Measurements from ENCODE around the gene MAP2K6.

The MAP2K6 gene

GRCh38 chr17:69574257-69575197, 160.0 kb downstream of the MAP2K6 start:
- Histone ChIP-seq H3K9me3 (ENCODE audit: insufficient read depth, low read depth, low read length) (no peaks in the 10 kb centered on the region), H3K4me3 (ENCODE audit: low read length) (no peak overlapping the region), H3K27me3 (ENCODE audit: insufficient read depth, low read length) (no peaks in the 10 kb centered on the region), H3K4me1 (ENCODE audit: insufficient read depth, low read length) (peaks cover 10% of the 10 kb centered on the region; the same call in 1 of the 2 replicates), H3K27ac (ENCODE audit: low read length) (no peak overlapping the region), H3K36me3 (ENCODE audit: insufficient read depth, low read depth, low read length) (no peaks in the 10 kb centered on the region), H3K9ac (ENCODE audit: low read depth, low read length) (peak overlapping the region; percentile 9; the same call in 1 of the 2 replicates)

GRCh38 chr17:69575346-69575761, 160.9 kb downstream of the MAP2K6 start:
- no peak overlapping the region for H3K4me3 ChIP-seq (ENCODE audit: low read length)

GRCh38 chr17:69577098-69577497, 162.6 kb downstream of the MAP2K6 start:
- Histone ChIP-seq H3K27ac (ENCODE audit: low read length) (no peak overlapping the region), H3K4me3 (ENCODE audit: low read length) (no peak overlapping the region), H3K36me3 (ENCODE audit: insufficient read depth, low read depth, low read length) (no peaks in the 10 kb centered on the region), H3K9ac (ENCODE audit: low read depth, low read length) (no peak overlapping the region), H3K27me3 (ENCODE audit: insufficient read depth, low read length) (no peaks in the 10 kb centered on the region), H3K9me3 (ENCODE audit: insufficient read depth, low read depth, low read length) (no peaks in the 10 kb centered on the region), H3K4me1 (ENCODE audit: insufficient read depth, low read length) (peaks cover 10% of the 10 kb centered on the region; the same call in 1 of the 2 replicates)

More at GRCh38 chr17:69575346-69575761, 160.9 kb downstream of the MAP2K6 start:
- Histone ChIP-seq H3K36me3 (ENCODE audit: insufficient read depth, low read depth, low read length) (no peaks in the 10 kb centered on the region), H3K27ac (ENCODE audit: low read length) (no peak overlapping the region), H3K9me3 (ENCODE audit: insufficient read depth, low read depth, low read length) (no peaks in the 10 kb centered on the region), H3K4me1 (ENCODE audit: insufficient read depth, low read length) (peaks cover 10% of the 10 kb centered on the region; the same call in 1 of the 2 replicates), H3K9ac (ENCODE audit: low read depth, low read length) (no peak overlapping the region), H3K27me3 (ENCODE audit: insufficient read depth, low read length) (no peaks in the 10 kb centered on the region)

GRCh38 chr17:69578385-69578936, 164.0 kb downstream of the MAP2K6 start:
- H3K9me3 ChIP-seq (ENCODE audit: insufficient read depth, low read depth, low read length): no peaks in the 10 kb centered on the region
- no peak overlapping the region for H3K27ac ChIP-seq (ENCODE audit: low read length)
- H3K27me3 ChIP-seq (ENCODE audit: insufficient read depth, low read length): no peaks in the 10 kb centered on the region
- H3K4me1 ChIP-seq (ENCODE audit: insufficient read depth, low read length): peaks cover 10% of the 10 kb centered on the region; the same call in 1 of the 2 replicates
- H3K4me3 ChIP-seq (ENCODE audit: low read length): no peak overlapping the region
- no peaks in the 10 kb centered on the region for H3K36me3 ChIP-seq (ENCODE audit: insufficient read depth, low read depth, low read length)
- H3K9ac ChIP-seq (ENCODE audit: low read depth, low read length): no peak overlapping the region

GRCh38 chr17:69579961-69580677, 165.6 kb downstream of the MAP2K6 start:
- no peak overlapping the region for H3K27ac ChIP-seq (ENCODE audit: low read length)

GRCh38 chr17:69581061-69581961, 166.8 kb downstream of the MAP2K6 start:
- Histone ChIP-seq H3K27ac (ENCODE audit: low read length) (no peak overlapping the region), H3K36me3 (ENCODE audit: insufficient read depth, low read depth, low read length) (no peaks in the 10 kb centered on the region), H3K9ac (ENCODE audit: low read depth, low read length) (no peak overlapping the region), H3K9me3 (ENCODE audit: insufficient read depth, low read depth, low read length) (no peaks in the 10 kb centered on the region), H3K4me1 (ENCODE audit: insufficient read depth, low read length) (no peaks in the 10 kb centered on the region), H3K4me3 (ENCODE audit: low read length) (no peak overlapping the region), H3K27me3 (ENCODE audit: insufficient read depth, low read length) (no peaks in the 10 kb centered on the region)

More at GRCh38 chr17:69579961-69580677, 165.6 kb downstream of the MAP2K6 start:
- no peaks in the 10 kb centered on the region for H3K4me1 ChIP-seq (ENCODE audit: insufficient read depth, low read length)
- no peaks in the 10 kb centered on the region for H3K9me3 ChIP-seq (ENCODE audit: insufficient read depth, low read depth, low read length)
- H3K36me3 ChIP-seq (ENCODE audit: insufficient read depth, low read depth, low read length): no peaks in the 10 kb centered on the region
- H3K27me3 ChIP-seq (ENCODE audit: insufficient read depth, low read length): no peaks in the 10 kb centered on the region
- no peak overlapping the region for H3K4me3 ChIP-seq (ENCODE audit: low read length)
- H3K9ac ChIP-seq (ENCODE audit: low read depth, low read length): no peak overlapping the region

GRCh38 chr17:69588316-69588715, 173.8 kb downstream of the MAP2K6 start:
- Histone ChIP-seq H3K4me3 (ENCODE audit: low read length) (no peak overlapping the region), H3K4me1 (ENCODE audit: insufficient read depth, low read length) (no peaks in the 10 kb centered on the region), H3K27me3 (ENCODE audit: insufficient read depth, low read length) (no peaks in the 10 kb centered on the region), H3K36me3 (ENCODE audit: insufficient read depth, low read depth, low read length) (no peaks in the 10 kb centered on the region), H3K27ac (ENCODE audit: low read length) (no peak overlapping the region), H3K9ac (ENCODE audit: low read depth, low read length) (no peak overlapping the region), H3K9me3 (ENCODE audit: insufficient read depth, low read depth, low read length) (no peaks in the 10 kb centered on the region)

- H3K4me3 ChIP-seq (ENCODE audit: low read length): no peak overlapping the region
- H3K27ac ChIP-seq (ENCODE audit: low read length): no peak overlapping the region
- no peaks in the 10 kb centered on the region for H3K9me3 ChIP-seq (ENCODE audit: insufficient read depth, low read depth, low read length)
Measured at GRCh38 chr17:69588827-69589239, 174.3 kb downstream of the MAP2K6 start.

GRCh38 chr17:69590671-69591070, 176.2 kb downstream of the MAP2K6 start:
- Histone ChIP-seq H3K4me1 (ENCODE audit: insufficient read depth, low read length) (no peaks in the 10 kb centered on the region), H3K27ac (ENCODE audit: low read length) (no peak overlapping the region), H3K9me3 (ENCODE audit: insufficient read depth, low read depth, low read length) (no peaks in the 10 kb centered on the region), H3K9ac (ENCODE audit: low read depth, low read length) (no peak overlapping the region), H3K27me3 (ENCODE audit: insufficient read depth, low read length) (no peaks in the 10 kb centered on the region), H3K4me3 (ENCODE audit: low read length) (no peak overlapping the region), H3K36me3 (ENCODE audit: insufficient read depth, low read depth, low read length) (no peaks in the 10 kb centered on the region)

More at GRCh38 chr17:69588827-69589239, 174.3 kb downstream of the MAP2K6 start:
- H3K4me1 ChIP-seq (ENCODE audit: insufficient read depth, low read length): no peaks in the 10 kb centered on the region
- no peaks in the 10 kb centered on the region for H3K27me3 ChIP-seq (ENCODE audit: insufficient read depth, low read length)
- H3K36me3 ChIP-seq (ENCODE audit: insufficient read depth, low read depth, low read length): no peaks in the 10 kb centered on the region
- no peak overlapping the region for H3K9ac ChIP-seq (ENCODE audit: low read depth, low read length)

- H3K9me3 ChIP-seq (ENCODE audit: insufficient read depth, low read depth, low read length): no peaks in the 10 kb centered on the region
- H3K9ac ChIP-seq (ENCODE audit: low read depth, low read length): no peak overlapping the region
- H3K27ac ChIP-seq (ENCODE audit: low read length): no peak overlapping the region
- no peaks in the 10 kb centered on the region for H3K4me1 ChIP-seq (ENCODE audit: insufficient read depth, low read length)
- H3K36me3 ChIP-seq (ENCODE audit: insufficient read depth, low read depth, low read length): no peaks in the 10 kb centered on the region
- H3K4me3 ChIP-seq (ENCODE audit: low read length): no peak overlapping the region
- H3K27me3 ChIP-seq (ENCODE audit: insufficient read depth, low read length): no peaks in the 10 kb centered on the region
Measured at GRCh38 chr17:69592692-69593350, 178.3 kb downstream of the MAP2K6 start.

Data from iPS-20b (cell line).